Measurements from ENCODE around the gene ZFAND6. TPM values are rescaled to one million over a fixed set of nuclear protein-coding genes. Genes with fewer than 3 reads are reported as not detected.

Gene ZFAND6
- total RNA-seq, 1 experiment from 2014 or later, result 123 TPM

- H3K4me3 ChIP-seq, result no peak overlapping the region
- H3K27me3 ChIP-seq, result no peaks in the 10 kb centered on the region
- no peak for DNase-seq
- H3K9me3 ChIP-seq (replicated peaks), result no peaks in the 10 kb centered on the region
- H3K27ac ChIP-seq, result no peak overlapping the region
- H3K36me3 ChIP-seq, result no peaks in the 10 kb centered on the region
- H3K4me1 ChIP-seq, result no peaks in the 10 kb centered on the region
These were observed 112.3 kb downstream of the ZFAND6 start for GRCh38 chr15:80171787-80172186.

- no peaks in the 10 kb centered on the region for H3K36me3 ChIP-seq
- no peaks in the 10 kb centered on the region for H3K9me3 ChIP-seq (replicated peaks)
- H3K27me3 ChIP-seq, result no peaks in the 10 kb centered on the region
- no peaks in the 10 kb centered on the region for H3K4me1 ChIP-seq
- no peak overlapping the region for H3K27ac ChIP-seq
- H3K4me3 ChIP-seq, result no peak overlapping the region
- DNase-seq, result no peak
These were observed 112.9 kb downstream of the ZFAND6 start for GRCh38 chr15:80172401-80172800.

- Histone ChIP-seq H3K4me3 (no peak overlapping the region), H3K36me3 (no peaks in the 10 kb centered on the region), H3K9me3 (replicated peaks) (no peaks in the 10 kb centered on the region), H3K27me3 (no peaks in the 10 kb centered on the region), H3K27ac (no peak overlapping the region), H3K4me1 (no peaks in the 10 kb centered on the region)
- peak; percentile 43 to 74 for DNase-seq
These were observed 113.7 kb downstream of the ZFAND6 start for GRCh38 chr15:80173022-80173759.

- Histone ChIP-seq H3K27ac (no peak overlapping the region), H3K4me1 (no peaks in the 10 kb centered on the region), H3K27me3 (no peaks in the 10 kb centered on the region), H3K4me3 (no peak overlapping the region), H3K36me3 (no peaks in the 10 kb centered on the region), H3K9me3 (replicated peaks) (no peaks in the 10 kb centered on the region)
- no peak for DNase-seq
These were observed 114.7 kb downstream of the ZFAND6 start for GRCh38 chr15:80174017-80174746.

- no peak for DNase-seq
- H3K9me3 ChIP-seq (replicated peaks), result no peaks in the 10 kb centered on the region
- H3K27ac ChIP-seq, result no peak overlapping the region
- H3K4me3 ChIP-seq, result no peak overlapping the region
- no peaks in the 10 kb centered on the region for H3K36me3 ChIP-seq
- H3K4me1 ChIP-seq, result no peaks in the 10 kb centered on the region
- no peaks in the 10 kb centered on the region for H3K27me3 ChIP-seq
These were observed 116.0 kb downstream of the ZFAND6 start for GRCh38 chr15:80175436-80175835.

- H3K27me3 ChIP-seq, result no peaks in the 10 kb centered on the region
- H3K4me3 ChIP-seq, result no peak overlapping the region
- no peaks in the 10 kb centered on the region for H3K4me1 ChIP-seq
- no peak for DNase-seq
- H3K36me3 ChIP-seq, result no peaks in the 10 kb centered on the region
- no peak overlapping the region for H3K27ac ChIP-seq
- H3K9me3 ChIP-seq (replicated peaks), result no peaks in the 10 kb centered on the region
These were observed 117.0 kb downstream of the ZFAND6 start for GRCh38 chr15:80176443-80176842.

- H3K4me1 ChIP-seq, result peaks cover 5% of the 10 kb centered on the region
- no peaks in the 10 kb centered on the region for H3K9me3 ChIP-seq (replicated peaks)
- DNase-seq, result no peak
- no peak overlapping the region for H3K27ac ChIP-seq
- no peaks in the 10 kb centered on the region for H3K36me3 ChIP-seq
- H3K4me3 ChIP-seq, result no peak overlapping the region
- H3K27me3 ChIP-seq, result no peaks in the 10 kb centered on the region
These were observed 117.7 kb downstream of the ZFAND6 start for GRCh38 chr15:80177156-80177555.

GRCh38 chr15:80179025-80179759 is 119.7 kb downstream of the ZFAND6 start:
- Histone ChIP-seq H3K4me1 (peaks cover 23% of the 10 kb centered on the region), H3K27me3 (no peaks in the 10 kb centered on the region), H3K36me3 (no peaks in the 10 kb centered on the region), H3K4me3 (no peak overlapping the region), H3K27ac (no peak overlapping the region), H3K9me3 (replicated peaks) (no peaks in the 10 kb centered on the region)
- no peak for DNase-seq

GRCh38 chr15:80179935-80180334 is 120.5 kb downstream of the ZFAND6 start:
- H3K36me3 ChIP-seq, result no peaks in the 10 kb centered on the region
- DNase-seq, result no peak

GRCh38 chr15:80180468-80180867 is 121.0 kb downstream of the ZFAND6 start:
- H3K4me3 ChIP-seq, result no peak overlapping the region
- DNase-seq, result no peak
- no peaks in the 10 kb centered on the region for H3K9me3 ChIP-seq (replicated peaks)
- H3K4me1 ChIP-seq, result peaks cover 25% of the 10 kb centered on the region
- H3K36me3 ChIP-seq, result no peaks in the 10 kb centered on the region
- H3K27ac ChIP-seq, result no peak overlapping the region
- H3K27me3 ChIP-seq, result no peaks in the 10 kb centered on the region

More at GRCh38 chr15:80179935-80180334, 120.5 kb downstream of the ZFAND6 start:
- peaks cover 25% of the 10 kb centered on the region for H3K4me1 ChIP-seq
- no peak overlapping the region for H3K27ac ChIP-seq
- H3K9me3 ChIP-seq (replicated peaks), result no peaks in the 10 kb centered on the region
- no peaks in the 10 kb centered on the region for H3K27me3 ChIP-seq
- no peak overlapping the region for H3K4me3 ChIP-seq

- H3K27me3 ChIP-seq, result no peaks in the 10 kb centered on the region
- peaks cover 25% of the 10 kb centered on the region for H3K4me1 ChIP-seq
- H3K36me3 ChIP-seq, result no peaks in the 10 kb centered on the region
- no peak overlapping the region for H3K27ac ChIP-seq
- no peak overlapping the region for H3K4me3 ChIP-seq
- H3K9me3 ChIP-seq (replicated peaks), result no peaks in the 10 kb centered on the region
- DNase-seq, result no peak
These were observed 121.5 kb downstream of the ZFAND6 start for GRCh38 chr15:80180986-80181385.

GRCh38 chr15:80182611-80183261 is 123.3 kb downstream of the ZFAND6 start:
- Histone ChIP-seq H3K27ac (peak overlapping the region; percentile 67), H3K36me3 (no peaks in the 10 kb centered on the region), H3K4me1 (peaks cover 25% of the 10 kb centered on the region), H3K27me3 (no peaks in the 10 kb centered on the region), H3K9me3 (replicated peaks) (no peaks in the 10 kb centered on the region), H3K4me3 (no peak overlapping the region)
- DNase-seq, result peak; percentile 81 to 87

GRCh38 chr15:80183306-80183705 is 123.8 kb downstream of the ZFAND6 start:
- Histone ChIP-seq H3K36me3 (no peaks in the 10 kb centered on the region), H3K4me3 (no peak overlapping the region), H3K27ac (peak overlapping the region; percentile 67), H3K9me3 (replicated peaks) (no peaks in the 10 kb centered on the region), H3K4me1 (peaks cover 30% of the 10 kb centered on the region), H3K27me3 (no peaks in the 10 kb centered on the region)
- peak in 1 of 2 experiments; percentile 17 for DNase-seq

GRCh38 chr15:80183886-80184285 is 124.4 kb downstream of the ZFAND6 start:
- H3K36me3 ChIP-seq, result no peaks in the 10 kb centered on the region
- no peaks in the 10 kb centered on the region for H3K27me3 ChIP-seq
- no peaks in the 10 kb centered on the region for H3K9me3 ChIP-seq (replicated peaks)
- peak overlapping the region; percentile 67; the same call in 1 of the 2 replicates for H3K27ac ChIP-seq
- H3K4me1 ChIP-seq, result peaks cover 35% of the 10 kb centered on the region
- H3K4me3 ChIP-seq, result no peak overlapping the region
- DNase-seq, result peak; percentile 56 to 66
